TTC549 (cell line): ENCODE data around the gene DENND2C.

Experiments used
- FAIRE-seq: peaks from 2 replicates; lab custom pipeline; 2012; peaks lifted over from hg19 to GRCh38; lab: Jason Lieb, UNC

The DENND2C gene

DNA sequence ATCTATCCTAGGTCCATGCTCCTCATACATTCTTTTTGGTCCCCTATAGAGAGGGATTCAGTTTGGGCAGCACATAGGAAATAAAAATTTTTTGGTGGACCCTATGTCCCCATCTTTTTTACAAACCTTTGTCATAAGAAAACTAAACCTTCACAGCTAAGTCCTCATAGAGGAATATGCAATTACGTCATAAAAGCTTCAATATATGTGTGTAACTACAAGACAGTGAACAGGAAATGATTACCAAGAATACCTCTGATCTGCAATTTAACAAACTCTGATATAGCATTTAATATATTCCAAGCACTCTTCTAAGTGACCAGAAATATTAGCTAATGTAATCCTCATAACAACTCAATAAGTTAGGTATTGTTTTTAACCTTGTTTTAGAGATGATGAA, 6.3 kb upstream of the DENND2C start:
- no peak for FAIRE-seq

DNA sequence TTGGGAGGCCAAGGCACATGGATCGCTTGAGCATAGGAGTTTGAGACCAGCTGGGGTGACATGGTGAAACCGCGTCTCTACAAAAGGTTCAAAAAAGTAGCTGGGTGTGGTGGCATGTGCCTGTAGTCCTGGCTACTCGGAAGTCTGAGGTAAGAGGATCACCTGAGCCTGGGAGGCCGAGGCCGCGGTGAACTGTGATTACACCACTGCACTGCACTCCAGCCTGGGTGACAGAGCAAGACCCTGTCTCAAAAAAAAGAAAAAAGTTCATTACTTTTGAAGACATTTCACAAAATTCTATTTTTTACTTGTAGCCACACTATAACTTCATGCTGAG, 2.1 kb upstream of the DENND2C start:
- FAIRE-seq: no peak

DNA sequence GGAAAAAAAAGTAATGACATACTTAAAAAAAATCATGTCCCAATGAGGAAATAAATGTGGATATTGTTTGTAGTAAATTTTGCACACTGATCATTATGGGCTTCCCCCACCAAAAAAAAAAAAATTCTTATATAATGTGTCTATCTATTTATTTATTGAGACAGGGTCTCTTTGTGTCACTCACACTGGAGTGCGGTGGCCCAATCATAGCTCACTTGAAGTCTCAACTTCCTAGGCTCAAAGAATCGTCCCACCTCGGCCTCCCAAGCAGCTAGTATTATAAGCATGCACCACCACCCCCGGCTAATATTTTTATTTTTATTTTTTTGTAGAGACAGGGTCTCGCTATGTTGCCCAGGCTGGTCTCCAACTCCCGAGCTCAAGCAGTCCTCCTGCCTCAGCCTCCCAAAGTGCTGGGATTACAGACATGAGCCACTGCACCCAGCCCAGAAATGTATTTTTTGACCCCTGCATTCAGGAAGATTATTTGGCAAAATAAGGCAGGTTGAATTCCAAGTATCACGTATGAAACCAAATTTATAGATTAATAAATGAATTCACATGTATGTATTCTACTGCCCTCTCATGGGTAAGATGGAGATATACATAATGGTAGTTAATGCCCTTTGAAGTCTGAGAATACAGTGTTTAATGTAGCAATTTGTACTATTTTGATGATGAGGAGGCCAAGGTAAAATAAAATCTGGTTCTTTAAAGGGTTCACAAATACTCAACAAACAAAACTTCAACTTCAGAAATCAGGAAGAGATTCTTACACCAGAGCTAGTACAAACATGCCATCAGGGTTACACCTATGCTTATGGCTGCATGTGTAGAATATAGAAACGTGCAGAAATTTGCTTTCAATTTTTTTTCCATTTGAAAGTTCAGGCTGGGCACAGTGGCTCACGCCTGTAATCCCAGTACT, 1.4 kb upstream of the DENND2C start:
- FAIRE-seq: no peak

DNA sequence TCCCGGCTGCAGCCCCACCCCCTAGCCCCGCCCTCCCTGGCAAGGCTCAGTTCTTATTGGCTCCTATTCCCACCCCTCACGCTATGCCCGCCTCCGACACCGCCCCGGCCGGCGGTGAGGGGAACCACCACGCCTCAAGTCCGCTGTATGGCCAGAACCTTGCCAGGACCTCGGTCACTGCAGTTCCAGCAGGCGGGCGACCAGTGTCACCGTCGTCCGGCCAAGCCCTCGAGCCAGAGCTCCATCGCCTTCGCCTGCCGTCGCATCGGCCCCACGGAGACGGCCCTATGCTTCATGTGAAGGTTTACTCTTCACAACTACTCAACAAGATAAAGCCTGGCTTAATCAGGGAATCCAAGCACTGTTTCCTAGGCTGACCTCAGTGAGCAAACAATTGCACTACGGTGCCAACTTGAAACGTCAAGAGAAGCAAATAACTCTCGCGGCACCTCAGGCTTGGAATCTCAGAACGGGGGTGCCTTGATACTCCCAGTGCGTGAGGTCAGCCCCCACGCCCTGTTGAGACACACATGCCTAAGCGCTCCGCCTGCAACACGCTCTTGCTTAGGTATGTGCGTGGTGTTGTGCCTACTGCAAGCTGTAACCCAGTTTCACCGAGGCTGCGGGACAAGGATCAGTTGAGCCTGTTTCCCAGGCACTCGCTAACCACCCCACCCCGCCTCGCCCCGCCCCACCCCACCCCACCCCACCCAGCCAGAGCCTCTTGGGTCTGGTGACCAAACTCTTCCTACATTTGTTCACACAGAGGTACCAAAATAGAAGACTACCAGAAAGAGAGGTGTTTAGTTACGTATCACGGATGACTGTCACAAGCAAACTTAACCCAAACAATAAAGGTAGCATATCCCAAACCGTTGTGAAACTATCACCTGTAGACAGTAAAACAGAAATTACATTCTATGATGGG, 498 bp upstream of the DENND2C start:
- FAIRE-seq: no peak

DNA sequence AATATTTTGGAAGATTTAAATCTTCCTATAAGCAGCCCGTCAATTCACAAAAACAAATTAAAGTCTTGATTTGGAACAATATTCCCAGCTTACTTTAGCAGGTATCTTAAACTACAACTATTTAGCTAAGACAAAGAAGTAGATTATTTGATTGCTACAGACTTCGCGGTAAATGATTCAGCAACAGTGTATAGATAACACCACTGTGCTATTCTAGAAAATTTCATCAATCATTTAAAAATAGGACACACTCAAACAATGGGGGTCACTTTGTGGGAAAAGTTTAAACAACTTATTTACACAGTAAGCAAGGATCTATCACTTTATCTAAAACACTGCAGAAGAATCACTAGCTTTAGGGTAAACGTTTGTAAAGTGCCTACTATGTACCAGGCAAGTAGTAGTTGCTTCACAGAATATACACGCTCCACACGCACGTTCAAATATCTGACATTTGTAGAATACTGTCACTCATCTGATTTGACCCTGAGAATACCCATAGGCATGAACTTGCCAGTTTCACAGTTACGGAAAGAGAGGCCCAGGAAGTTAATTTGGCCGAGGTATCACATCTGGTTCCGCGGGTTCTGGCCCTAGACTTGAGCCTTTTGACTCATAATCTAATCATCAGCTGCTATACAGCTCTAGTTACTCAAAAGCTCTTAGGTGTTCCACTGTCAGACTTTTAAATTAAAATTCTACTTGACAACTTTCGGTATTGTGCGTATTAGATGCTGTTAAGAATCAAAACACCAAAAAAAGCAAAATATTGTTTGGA, 876 bp downstream of the DENND2C start:
- no peak for FAIRE-seq

DNA sequence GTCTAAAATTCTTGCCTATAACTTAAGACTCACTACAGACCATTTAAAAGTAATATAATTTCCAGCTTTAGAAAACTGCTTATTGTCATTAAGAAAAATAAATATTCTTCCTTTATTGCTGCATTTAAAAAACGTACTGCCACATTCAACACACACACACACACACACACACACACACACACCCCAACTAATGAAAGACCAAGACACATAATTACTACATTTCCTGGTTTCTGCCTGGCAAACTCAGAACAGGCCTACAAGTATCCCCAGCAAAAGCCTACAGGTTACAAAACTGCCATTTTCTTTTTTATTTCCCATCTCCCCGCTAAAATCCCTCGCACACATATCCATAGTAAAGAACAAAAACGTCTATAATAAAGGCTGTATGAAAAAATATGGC, 1.5 kb downstream of the DENND2C start:
- FAIRE-seq: no peak

DNA sequence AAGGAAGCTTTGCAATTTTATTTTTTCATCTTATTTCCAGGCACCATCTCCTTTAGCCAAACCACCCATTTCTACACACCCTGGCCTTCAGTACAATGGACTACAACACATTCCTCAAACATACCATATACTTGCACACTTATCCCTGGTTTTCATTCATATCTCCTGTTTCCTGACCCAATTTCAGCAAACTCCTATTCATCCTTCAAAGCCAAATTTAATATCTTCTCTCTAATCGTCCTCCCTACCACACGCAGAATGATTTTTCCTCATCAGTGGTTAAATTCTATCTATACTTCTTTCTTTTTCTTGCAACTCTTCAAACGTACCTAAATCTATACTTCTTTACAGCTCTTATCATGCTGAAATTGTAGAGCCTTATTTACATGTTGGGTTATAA, 2.9 kb downstream of the DENND2C start:
- no peak for FAIRE-seq

DNA sequence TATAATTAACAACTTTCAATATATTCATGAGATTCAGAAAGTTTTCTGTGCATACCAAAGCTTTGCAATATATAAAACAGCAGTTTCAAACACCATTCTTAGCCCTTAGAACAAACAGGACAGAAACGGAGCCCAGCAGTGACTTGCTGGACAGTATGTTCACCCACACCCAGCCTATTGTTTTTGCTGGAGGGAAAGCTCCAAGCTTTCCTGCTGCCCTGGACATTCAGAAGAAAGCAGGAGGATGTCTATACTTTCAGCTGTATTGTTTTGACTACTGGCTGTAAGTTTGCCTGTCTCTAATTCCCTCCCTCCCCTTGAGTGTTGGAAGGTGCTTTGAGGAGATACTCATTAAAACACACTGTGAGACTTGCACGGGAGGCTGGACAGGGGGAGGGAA, 9.6 kb downstream of the DENND2C start:
- FAIRE-seq: no peak

DNA sequence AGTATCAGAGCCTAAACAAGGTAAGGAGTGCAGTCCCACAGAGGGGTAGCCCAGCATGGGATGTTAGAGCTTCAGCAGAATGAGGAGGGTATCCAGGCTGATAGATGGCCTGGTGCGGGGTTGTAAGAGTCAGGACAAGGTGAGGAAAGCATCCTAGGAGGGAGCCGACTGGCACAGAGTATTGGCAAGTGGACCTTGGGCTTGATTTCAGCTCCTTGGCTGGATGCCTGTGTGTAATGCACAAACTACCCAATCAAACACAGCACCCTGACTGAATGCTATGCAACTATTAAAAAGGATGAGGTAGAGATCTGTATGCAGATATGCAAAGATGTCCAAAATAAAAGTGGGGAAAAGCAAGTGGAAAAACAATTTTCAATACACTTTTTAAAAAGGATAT, 18.0 kb downstream of the DENND2C start:
- FAIRE-seq: no peak

DNA sequence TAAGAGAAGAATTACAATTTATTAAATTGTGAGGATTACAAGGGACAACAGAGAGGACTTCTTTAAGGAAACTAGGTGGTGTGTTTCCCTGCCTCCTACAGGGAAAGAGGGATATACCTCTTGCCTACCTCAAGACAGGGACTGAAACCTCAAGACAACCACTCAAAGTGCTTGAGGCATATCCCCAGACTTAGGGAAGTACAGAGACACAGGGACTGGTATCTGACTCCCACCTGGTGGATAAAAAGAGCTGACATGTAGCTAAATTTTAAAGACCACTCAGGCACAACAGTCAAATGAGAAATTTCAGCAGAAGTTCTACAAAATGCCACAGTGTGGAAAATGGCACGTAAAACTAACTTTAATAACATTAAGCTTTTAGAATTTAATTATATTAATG, 21.3 kb downstream of the DENND2C start:
- no peak for FAIRE-seq

DNA sequence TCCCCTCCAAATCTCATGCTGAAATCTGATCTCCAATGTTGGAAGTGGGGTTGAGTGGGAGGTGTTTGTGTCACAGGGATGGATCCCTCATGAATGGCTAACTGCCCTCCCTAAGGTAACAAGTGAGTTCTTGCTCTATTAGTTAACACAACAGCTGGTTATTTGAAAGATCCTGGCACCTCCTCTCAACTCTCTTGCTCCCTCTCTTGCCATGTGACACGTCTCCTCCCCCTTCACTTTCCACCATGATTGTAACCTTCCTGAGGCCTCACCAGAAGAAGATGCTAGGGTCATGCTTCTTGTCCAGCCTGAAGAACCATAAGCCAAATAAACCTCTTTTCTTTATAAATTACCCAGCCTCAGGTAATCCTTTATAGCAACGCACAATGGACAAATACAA, 28.5 kb downstream of the DENND2C start:
- no peak for FAIRE-seq

DNA sequence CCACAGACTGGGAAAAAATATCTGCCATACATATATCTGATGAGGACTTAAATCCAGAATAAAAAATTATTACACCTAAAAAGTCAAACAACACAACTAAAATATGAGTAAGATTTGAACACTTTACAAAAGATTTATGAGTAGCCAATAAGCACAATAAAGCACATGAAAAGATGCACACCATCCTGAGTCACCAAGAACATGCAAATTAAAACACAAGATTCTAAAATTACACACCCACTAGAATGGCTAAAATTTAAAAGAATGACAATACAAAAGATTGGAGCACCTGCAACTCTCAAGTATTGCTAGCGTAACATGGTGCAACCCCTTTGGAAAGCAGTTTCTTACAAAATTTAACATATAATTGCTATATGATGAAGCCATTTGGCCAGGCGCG, 30.9 kb downstream of the DENND2C start:
- no peak for FAIRE-seq

DNA sequence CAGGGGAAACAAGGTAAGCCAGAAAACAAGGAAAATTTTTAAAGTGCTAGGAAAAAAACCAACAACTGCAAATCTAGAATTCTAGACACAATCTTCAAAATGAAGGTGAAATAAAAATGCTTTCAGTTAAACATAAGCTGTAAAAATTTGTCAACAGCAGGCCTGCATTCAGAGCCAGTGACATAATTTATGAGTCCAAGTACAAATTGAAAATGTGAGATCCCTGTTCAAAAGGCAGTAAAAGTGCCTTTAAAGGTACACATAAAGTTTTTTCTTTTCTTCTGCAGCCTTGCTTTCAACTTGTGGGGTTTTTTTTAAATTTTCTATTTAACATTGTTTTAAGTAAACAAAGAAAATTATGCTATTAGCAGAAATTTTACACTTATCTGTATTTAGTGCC, 37.4 kb downstream of the DENND2C start:
- no peak for FAIRE-seq

DNA sequence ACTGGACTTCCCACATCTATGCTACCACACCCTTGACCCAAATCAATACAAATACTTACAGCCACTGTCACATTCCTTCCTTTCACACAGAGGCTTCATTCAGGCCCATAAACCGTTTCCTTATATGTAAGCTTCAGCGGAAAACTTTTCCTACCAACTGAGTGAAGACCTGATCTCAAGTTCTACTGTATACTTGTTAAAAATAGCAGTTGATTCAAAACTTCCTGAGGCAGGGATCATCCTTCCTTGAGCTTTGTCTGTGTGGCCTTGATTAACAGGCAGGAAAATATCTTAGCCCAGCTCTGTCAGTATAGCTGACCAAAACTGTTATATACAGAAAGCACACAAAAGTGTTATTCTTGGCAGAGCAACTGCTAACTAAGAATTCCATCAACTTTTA, 42.7 kb downstream of the DENND2C start:
- FAIRE-seq: no peak

DNA sequence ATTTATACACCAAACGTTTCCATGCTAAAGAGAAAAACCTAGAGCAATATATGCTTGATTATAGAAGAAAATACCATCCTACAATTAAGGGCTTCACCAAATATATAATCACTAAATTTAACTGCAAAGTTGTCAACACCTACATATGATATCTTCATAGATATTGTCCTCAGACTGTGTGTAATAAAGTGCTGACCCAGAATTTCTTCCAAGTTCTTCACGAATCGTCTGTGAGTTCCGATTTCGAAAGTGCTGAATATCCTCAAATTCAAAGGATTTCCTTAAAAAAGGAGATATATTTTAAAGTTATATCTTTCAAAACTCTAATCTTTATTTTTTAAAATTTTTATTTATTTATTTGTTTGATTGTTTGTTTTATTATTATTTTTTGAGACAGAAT, 46.5 kb downstream of the DENND2C start:
- FAIRE-seq: no peak

DNA sequence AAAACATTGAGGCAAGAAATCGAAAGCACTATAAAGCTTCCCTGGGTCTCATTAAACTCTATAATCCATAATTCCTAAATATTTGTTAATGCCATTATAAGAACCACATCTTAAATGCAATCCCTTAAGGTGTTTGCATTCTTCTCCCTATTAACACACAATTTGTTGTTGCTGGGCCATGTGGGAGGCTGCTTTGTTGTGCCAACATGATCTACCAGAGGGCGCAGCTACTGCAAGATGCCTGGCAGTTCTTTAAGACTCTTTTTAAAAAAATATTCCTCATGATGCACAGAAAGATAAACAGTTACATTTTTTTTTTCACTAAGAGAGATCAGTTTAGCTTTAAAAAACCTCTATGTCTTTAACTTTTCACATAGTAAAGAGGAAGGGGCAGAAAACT, 49.4 kb downstream of the DENND2C start:
- no peak for FAIRE-seq

DNA sequence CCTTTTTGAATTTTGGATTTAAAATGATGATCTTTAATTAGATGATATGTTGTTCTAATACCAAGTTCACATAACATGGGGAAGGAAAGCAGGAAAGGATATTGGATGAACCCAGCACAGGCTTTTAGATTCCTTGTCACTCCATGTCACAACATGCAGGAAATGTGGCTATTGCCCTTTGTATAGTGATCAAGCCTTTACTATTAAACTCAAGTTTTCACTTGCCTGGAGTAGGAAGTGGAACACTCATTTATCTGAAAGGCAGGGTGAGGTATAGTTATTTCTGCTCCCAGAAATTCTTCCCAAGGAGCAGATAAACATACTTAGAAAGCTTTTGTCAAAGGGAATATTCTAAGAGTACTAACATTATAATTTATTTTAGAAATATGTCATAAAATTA, 51.2 kb downstream of the DENND2C start:
- no peak for FAIRE-seq

DNA sequence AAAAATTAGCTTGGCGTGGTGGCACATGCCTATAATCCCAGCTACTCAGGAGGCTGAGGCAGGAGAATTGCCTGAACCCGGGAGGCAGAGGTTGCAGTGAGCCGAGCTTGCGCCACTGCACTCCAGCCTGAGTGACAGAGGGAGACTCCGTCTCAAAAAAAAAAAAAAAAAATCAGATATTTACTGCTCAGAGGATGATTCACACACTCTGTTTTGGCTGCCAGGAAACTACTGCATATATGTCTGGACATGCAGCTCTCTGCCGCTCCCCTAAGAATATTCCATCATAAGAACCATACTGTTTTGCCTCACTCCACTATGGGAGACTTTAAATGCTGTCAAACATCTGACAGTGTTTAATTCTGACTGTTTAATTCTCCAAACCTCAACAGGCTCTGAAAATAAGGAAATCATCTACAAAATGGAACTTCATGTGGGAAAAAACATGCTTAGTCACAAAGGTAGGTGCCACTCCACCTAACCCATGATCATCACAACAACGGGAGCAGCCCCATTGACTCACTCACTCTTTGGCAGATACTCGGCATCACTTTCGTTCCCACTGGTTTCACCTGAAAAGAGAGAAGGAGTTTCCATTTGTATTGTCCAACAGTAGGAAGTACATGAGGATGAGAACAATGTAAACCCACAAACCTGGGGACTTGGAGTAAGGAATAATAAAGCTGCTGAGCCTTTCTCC, 59.2 kb downstream of the DENND2C start:
- FAIRE-seq: no peak

DNA sequence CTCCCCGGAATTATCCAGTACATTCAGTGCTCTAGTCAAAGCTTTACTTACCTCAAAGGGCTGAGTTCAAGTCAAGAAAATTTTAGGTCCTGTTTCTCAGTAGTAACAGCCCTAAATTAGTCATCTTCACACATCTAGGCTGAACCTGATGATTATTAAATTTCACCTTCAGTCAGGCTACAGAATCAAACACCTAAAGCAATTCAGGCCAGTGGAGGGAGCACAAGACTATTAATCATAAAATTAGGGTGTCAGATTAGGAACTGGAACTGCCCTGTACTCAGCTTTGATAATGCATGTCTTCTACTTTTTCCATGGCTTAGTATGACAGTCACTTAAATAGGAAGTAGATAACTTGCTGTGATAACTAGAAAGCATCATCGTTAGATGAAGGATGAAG, 60.0 kb downstream of the DENND2C start:
- FAIRE-seq: no peak

DNA sequence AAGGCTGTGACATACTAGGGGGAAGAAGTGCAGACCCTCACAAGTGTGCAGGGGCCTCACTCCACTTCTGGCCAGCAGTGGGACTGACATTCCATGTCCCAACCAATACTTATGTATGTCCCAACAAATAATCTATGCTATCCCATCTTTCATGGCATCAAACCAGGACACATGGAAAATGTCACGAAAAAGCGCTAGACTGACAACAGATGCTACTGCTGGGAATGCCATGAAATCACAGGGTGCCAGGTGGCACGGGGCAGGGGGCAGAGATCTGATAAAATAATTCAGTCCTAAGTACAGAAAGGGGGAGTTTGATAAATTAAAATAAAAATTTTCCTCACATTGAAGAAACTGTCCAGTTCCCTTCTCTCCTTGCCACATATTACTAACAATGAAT, 60.8 kb downstream of the DENND2C start:
- no peak for FAIRE-seq

DNA sequence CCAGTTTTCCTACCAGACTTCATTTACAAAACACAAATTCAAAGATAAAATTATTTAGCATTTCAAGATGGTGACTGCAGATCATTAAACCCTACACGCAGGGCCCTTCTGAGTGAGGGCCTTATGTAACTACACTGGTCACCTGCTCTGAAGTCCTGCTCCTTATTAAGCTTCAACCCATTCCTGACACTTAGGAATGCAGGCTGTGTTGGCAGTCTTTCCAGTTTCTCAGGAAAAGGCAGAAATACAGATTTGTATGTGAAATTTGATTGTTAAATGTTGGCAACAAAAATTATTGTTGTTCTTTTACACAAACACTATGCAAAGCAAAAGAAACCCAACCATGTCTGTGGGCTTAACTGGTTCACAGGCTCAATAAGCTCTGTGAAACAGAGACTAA, 62.6 kb downstream of the DENND2C start:
- no peak for FAIRE-seq

DNA sequence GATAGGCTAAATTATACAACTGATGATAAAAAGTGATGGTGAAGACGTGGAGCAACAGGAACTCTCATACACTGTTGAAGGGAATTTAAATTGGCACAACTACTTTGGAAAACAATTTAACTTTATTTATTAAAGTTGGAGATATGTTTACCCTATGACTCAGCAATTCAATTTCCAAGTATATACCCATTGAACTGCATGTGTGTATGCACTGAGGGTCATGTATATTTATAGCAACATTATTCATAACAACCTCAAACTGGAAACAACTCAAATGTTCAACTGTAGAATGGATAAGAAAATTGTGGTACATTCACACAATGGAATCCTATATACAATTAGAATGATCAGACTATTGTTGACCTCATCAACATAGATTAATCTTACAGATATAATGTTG, 71.9 kb downstream of the DENND2C start:
- FAIRE-seq: no peak
